Measurements from ENCODE around the gene SSTR1. TPM values are rescaled to one million over a fixed set of nuclear protein-coding genes. Genes with fewer than 3 reads are reported as not detected.
"Not testable (repeated sequence)": the region's sequence is repeated elsewhere in the genome, so short reads cannot be mapped to it uniquely, and the experiment has no call there.

Gene SSTR1
- total and polyA plus RNA-seq, 2 experiments from 2014 or later, result 18.4 to 26.7 TPM

- in situ Hi-C loops (cut with MboI), result no loop called here
- H3F3A ChIP-seq (ENCODE audit: insufficient read depth), result no peaks in the 10 kb centered on the region
- no peaks in the 10 kb centered on the region for H4K20me1 ChIP-seq (ENCODE audit: insufficient read depth)
- H3K4me3 ChIP-seq, result no peak overlapping the region
- no peaks in the 10 kb centered on the region for H3K9me3 ChIP-seq (ENCODE audit: low read depth)
- 75 to 90% methylated on average over 1 of the region's 1 CpG for WGBS, 2 experiments (ENCODE audit: low coverage in 1 of 2, low lambda C conversion rate in 2 of 2, missing lambda C conversion rate in 2 of 2)
- no peak overlapping the region for H3K4me2 ChIP-seq (ENCODE audit: unreplicated experiment)
- no peak overlapping the region for H2AFZ ChIP-seq
- peaks cover 3% of the 10 kb centered on the region; the same call in 1 of the 2 replicates for H3K9me2 ChIP-seq (ENCODE audit: insufficient read depth)
- no peaks in the 10 kb centered on the region for H3K27me3 ChIP-seq (replicated peaks; ENCODE audit: insufficient read depth)
- no peaks in the 10 kb centered on the region for H3K4me1 ChIP-seq (ENCODE audit: insufficient read depth)
- no peaks in the 10 kb centered on the region for H3K36me3 ChIP-seq (ENCODE audit: low read depth)
- no peak overlapping the region for H3K27ac ChIP-seq
- no peaks in the 10 kb centered on the region for H3K79me2 ChIP-seq (ENCODE audit: insufficient read depth)
- TF ChIP-seq EZH2 (IDR thresholded peaks at IDR 0.05; ENCODE audit: insufficient read depth, poor library complexity, severe bottlenecking), result no peak
- TF ChIP-seq EZH2phosphoT487 (IDR thresholded peaks at IDR 0.05; ENCODE audit: insufficient read depth, low read depth), result no peak
- no peak for DNase-seq
- no peak overlapping the region for H3K9ac ChIP-seq
Measured at GRCh38 chr14:38186216-38186615, 21.5 kb upstream of the SSTR1 start.

GRCh38 chr14:38187528-38187927, 20.2 kb upstream of the SSTR1 start:
- Histone ChIP-seq H3K9me3 (ENCODE audit: low read depth) (no peaks in the 10 kb centered on the region), H3K9me2 (ENCODE audit: insufficient read depth) (peaks cover 3% of the 10 kb centered on the region; the same call in 1 of the 2 replicates), H4K20me1 (ENCODE audit: insufficient read depth) (no peaks in the 10 kb centered on the region), H3K4me3 (no peak overlapping the region), H3K36me3 (ENCODE audit: low read depth) (no peaks in the 10 kb centered on the region), H3K4me2 (ENCODE audit: unreplicated experiment) (no peak overlapping the region), H2AFZ (no peak overlapping the region), H3K27ac (no peak overlapping the region), H3K4me1 (ENCODE audit: insufficient read depth) (no peaks in the 10 kb centered on the region), H3K27me3 (replicated peaks; ENCODE audit: insufficient read depth) (no peaks in the 10 kb centered on the region), H3K9ac (no peak overlapping the region), H3K79me2 (ENCODE audit: insufficient read depth) (no peaks in the 10 kb centered on the region), H3F3A (ENCODE audit: insufficient read depth) (no peaks in the 10 kb centered on the region)
- 66 to 67% methylated on average over 2 of the region's 2 CpGs for WGBS, 2 experiments (ENCODE audit: low coverage in 1 of 2, low lambda C conversion rate in 2 of 2, missing lambda C conversion rate in 2 of 2)
- in situ Hi-C loops (cut with MboI), result no loop called here
- TF ChIP-seq EZH2phosphoT487 (IDR thresholded peaks at IDR 0.05; ENCODE audit: insufficient read depth, low read depth), result no peak
- no peak for TF ChIP-seq EZH2 (IDR thresholded peaks at IDR 0.05; ENCODE audit: insufficient read depth, poor library complexity, severe bottlenecking)
- no peak for DNase-seq

DNA sequence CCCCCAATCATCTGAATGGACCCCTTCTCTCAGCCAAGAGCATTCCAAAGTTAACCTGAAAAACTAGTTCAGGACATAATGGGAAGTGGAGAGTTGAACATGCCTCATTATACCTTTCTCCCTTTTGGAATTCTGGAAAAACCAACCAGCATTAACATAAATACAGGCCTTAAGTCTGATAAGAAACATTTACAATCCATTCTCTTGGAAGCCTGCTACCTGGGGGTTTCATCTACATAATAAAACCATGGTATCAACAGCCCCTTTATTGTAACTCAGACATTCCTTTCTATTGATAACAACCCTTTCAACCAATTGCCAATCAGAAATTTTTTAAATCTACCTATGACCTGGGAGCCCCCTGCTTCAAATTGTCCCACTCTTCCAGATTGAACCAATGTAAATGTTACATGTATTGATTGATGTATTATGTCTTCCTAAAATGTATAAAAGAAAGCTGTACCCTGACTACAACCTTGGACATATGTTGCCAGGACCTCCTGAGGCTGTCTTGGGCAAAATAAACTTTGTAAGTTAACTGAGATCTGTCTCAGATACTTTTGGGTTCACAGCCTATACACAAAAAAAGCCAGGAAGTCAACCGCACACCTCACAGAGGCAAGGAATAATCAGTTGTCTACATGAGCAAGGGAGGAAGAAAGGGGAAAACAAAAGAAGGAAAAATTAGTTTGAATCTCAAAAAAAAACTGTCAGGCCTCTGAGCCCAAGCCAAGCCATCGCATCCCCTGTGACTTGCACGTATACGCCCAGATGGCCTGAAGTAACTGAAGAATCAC, 17.6 kb upstream of the SSTR1 start:
- Histone ChIP-seq H3K79me2 (ENCODE audit: insufficient read depth) (no peaks in the 10 kb centered on the region), H3K27ac (no peak overlapping the region), H2AFZ (no peak overlapping the region), H3K36me3 (ENCODE audit: low read depth) (no peaks in the 10 kb centered on the region), H3K9me3 (ENCODE audit: low read depth) (no peaks in the 10 kb centered on the region), H3K9ac (no peak overlapping the region), H3K27me3 (replicated peaks; ENCODE audit: insufficient read depth) (no peaks in the 10 kb centered on the region), H3K4me3 (no peak overlapping the region), H3K4me1 (ENCODE audit: insufficient read depth) (no peaks in the 10 kb centered on the region), H3K9me2 (ENCODE audit: insufficient read depth) (peaks cover under 1% of the 10 kb centered on the region; the same call in 1 of the 2 replicates), H3F3A (ENCODE audit: insufficient read depth) (no peaks in the 10 kb centered on the region), H3K4me2 (ENCODE audit: unreplicated experiment) (no peak overlapping the region), H4K20me1 (ENCODE audit: insufficient read depth) (no peaks in the 10 kb centered on the region)
- 95 to 96% methylated on average over 4 of the region's 4 CpGs for WGBS, 2 experiments (ENCODE audit: low coverage in 1 of 2, low lambda C conversion rate in 2 of 2, missing lambda C conversion rate in 2 of 2)
- in situ Hi-C loops (cut with MboI), result no loop called here
- no peak for TF ChIP-seq EZH2 (IDR thresholded peaks at IDR 0.05; ENCODE audit: insufficient read depth, poor library complexity, severe bottlenecking)
- TF ChIP-seq EZH2phosphoT487 (IDR thresholded peaks at IDR 0.05; ENCODE audit: insufficient read depth, low read depth), result no peak
- no peak for DNase-seq

GRCh38 chr14:38190846-38191245, 16.9 kb upstream of the SSTR1 start:
- H3K27me3 ChIP-seq (replicated peaks; ENCODE audit: insufficient read depth); H3K4me2 ChIP-seq (ENCODE audit: unreplicated experiment); H3K79me2 ChIP-seq (ENCODE audit: insufficient read depth); in situ Hi-C loops (cut with MboI); H3K4me1 ChIP-seq (ENCODE audit: insufficient read depth); H3K9me2 ChIP-seq (ENCODE audit: insufficient read depth); H3K36me3 ChIP-seq (ENCODE audit: low read depth); H3K27ac ChIP-seq; H3K4me3 ChIP-seq; H4K20me1 ChIP-seq (ENCODE audit: insufficient read depth); H3K9ac ChIP-seq; H3F3A ChIP-seq (ENCODE audit: insufficient read depth); DNase-seq; H2AFZ ChIP-seq; H3K9me3 ChIP-seq (ENCODE audit: low read depth): not testable (repeated sequence)
- WGBS, 2 experiments (ENCODE audit: low coverage in 1 of 2, low lambda C conversion rate in 2 of 2, missing lambda C conversion rate in 2 of 2), result 85 to 89% methylated on average over 9 to 11 of the region's 11 CpGs

DNA sequence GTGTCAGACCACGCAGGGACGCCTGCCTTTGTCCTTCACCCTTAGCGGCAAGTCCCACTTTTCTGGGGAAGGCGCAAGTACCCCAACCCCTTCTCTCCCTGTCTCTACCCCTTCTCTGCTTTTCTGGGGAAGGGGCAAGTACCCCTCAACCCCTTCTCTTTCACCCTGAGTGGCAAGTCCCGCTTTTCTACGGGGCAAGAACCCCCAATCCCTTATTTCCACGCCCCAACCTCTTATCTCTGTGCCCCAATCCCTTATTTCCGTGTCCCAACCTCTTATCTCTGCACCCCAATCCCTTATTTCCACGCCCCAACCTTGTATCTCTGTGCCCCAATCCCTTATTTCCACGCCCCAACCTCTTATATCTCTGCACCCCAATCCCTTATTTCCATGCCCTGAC, 16.2 kb upstream of the SSTR1 start:
- H3K79me2 ChIP-seq (ENCODE audit: insufficient read depth); H3K36me3 ChIP-seq (ENCODE audit: low read depth); H3K4me1 ChIP-seq (ENCODE audit: insufficient read depth); DNase-seq; H3K9ac ChIP-seq; H3F3A ChIP-seq (ENCODE audit: insufficient read depth); H3K27me3 ChIP-seq (replicated peaks; ENCODE audit: insufficient read depth); H3K4me2 ChIP-seq (ENCODE audit: unreplicated experiment); H3K27ac ChIP-seq; H3K9me2 ChIP-seq (ENCODE audit: insufficient read depth); H4K20me1 ChIP-seq (ENCODE audit: insufficient read depth); H3K9me3 ChIP-seq (ENCODE audit: low read depth); in situ Hi-C loops (cut with MboI); H2AFZ ChIP-seq; H3K4me3 ChIP-seq: not testable (repeated sequence)
- 75 to 78% methylated on average over 10 of the region's 10 CpGs for WGBS, 2 experiments (ENCODE audit: low coverage in 1 of 2, low lambda C conversion rate in 2 of 2, missing lambda C conversion rate in 2 of 2)
